ENCODE results near the gene FBXO45. TPM values are rescaled to one million over a fixed set of nuclear protein-coding genes. Genes with fewer than 3 reads are reported as not detected.

Gene FBXO45
- total RNA-seq, 1 donor from 2014 or later: 23.1 TPM

DNA sequence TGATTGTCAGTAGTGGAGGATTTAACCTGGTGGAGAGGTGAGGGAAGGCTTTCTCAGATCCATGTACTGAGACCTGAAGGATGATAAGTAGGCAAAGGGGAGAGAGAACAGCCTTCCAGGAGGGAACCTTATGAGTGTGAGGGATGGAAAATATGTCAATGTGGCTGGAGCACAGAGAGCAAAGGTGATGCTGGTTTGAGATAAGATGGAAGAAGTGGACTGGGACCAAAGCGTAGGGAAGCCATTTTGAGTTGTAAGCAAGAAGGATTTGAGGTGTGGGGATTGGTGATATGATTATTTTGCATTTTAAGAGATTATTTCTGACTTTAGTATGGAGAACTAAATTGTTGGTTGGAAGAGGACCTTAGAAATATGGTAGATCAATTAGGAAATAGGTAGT is 3.9 kb downstream of the FBXO45 start:
- Histone ChIP-seq H3F3A (ENCODE audit: low read depth) (no peaks in the 10 kb centered on the region), H4K20me1 (ENCODE audit: low read depth) (peaks cover 14% of the 10 kb centered on the region), H3K79me2 (ENCODE audit: low read depth) (peaks cover 88% of the 10 kb centered on the region), H3K9me3 (ENCODE audit: low read depth) (no peaks in the 10 kb centered on the region), H3K4me2 (no peak overlapping the region), H3K4me1 (peaks cover 11% of the 10 kb centered on the region), H3K9ac (no peak overlapping the region), H3K4me3 (no peak overlapping the region), H3K36me3 (no peaks in the 10 kb centered on the region), H3K27me3 (no peaks in the 10 kb centered on the region), H2AFZ (replicated peaks) (no peak overlapping the region), H3K27ac (no peak overlapping the region)
- TF ChIP-seq EZH2 (IDR thresholded peaks at IDR 0.05): no peak
- no peak for TF ChIP-seq EZH2phosphoT487 (IDR thresholded peaks at IDR 0.05)
- TF ChIP-seq, protein P1, sequence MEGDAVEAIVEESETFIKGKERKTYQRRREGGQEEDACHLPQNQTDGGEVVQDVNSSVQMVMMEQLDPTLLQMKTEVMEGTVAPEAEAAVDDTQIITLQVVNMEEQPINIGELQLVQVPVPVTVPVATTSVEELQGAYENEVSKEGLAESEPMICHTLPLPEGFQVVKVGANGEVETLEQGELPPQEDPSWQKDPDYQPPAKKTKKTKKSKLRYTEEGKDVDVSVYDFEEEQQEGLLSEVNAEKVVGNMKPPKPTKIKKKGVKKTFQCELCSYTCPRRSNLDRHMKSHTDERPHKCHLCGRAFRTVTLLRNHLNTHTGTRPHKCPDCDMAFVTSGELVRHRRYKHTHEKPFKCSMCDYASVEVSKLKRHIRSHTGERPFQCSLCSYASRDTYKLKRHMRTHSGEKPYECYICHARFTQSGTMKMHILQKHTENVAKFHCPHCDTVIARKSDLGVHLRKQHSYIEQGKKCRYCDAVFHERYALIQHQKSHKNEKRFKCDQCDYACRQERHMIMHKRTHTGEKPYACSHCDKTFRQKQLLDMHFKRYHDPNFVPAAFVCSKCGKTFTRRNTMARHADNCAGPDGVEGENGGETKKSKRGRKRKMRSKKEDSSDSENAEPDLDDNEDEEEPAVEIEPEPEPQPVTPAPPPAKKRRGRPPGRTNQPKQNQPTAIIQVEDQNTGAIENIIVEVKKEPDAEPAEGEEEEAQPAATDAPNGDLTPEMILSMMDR (IDR thresholded peaks at IDR 0.05): no peak
- no peak for DNase-seq (ENCODE audit: low spot score)
- Mint-ChIP-seq H3K4me3 (no peak overlapping the region), H3K36me3 (no peaks in the 10 kb centered on the region), H3K27me3 (ENCODE audit: insufficient read depth, low read depth) (no peaks in the 10 kb centered on the region), H3K9me3 (no peaks in the 10 kb centered on the region), H3K4me1 (peaks cover 17% of the 10 kb centered on the region), H3K27ac (no peak overlapping the region)

DNA sequence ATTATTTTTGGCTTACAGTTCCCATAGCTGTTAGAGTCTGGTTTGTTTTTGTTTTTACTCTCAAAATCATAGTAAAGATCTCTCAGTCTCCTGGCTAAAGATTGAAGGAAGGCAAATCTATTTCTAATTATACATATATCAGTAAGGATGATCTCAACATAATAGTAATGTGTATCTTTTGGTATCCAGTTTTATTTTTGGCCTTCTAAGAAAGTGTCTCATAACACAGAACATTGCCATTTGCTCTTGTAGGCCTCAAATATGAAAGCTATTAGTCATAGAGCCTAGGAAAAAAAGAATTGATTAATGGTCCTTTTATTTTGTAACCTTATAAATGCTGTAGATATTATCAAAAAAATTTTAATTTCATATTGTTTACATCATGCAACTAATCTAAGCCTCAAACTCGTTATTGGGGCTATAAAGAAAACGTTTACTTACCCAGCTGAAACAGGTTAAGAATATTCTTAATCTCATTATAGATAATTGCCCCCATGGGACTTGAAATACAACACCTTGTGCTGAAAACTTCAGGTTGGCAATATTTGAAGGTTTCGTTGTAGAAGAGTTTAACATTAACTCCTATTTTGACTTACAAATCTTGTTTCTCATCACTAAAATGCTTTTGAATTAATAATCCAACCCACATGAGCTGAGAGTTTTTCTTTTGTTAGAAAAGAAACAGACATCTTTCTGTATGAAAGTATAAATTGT is 16.7 kb downstream of the FBXO45 start:
- H2AFZ ChIP-seq (replicated peaks): no peak overlapping the region
- no peak for DNase-seq (ENCODE audit: low spot score)
- no peak overlapping the region for H3K4me2 ChIP-seq
- Mint-ChIP-seq H3K27me3 (ENCODE audit: insufficient read depth, low read depth) (peaks cover 3% of the 10 kb centered on the region), H3K27ac (no peak overlapping the region), H3K4me3 (no peak overlapping the region), H3K9me3 (no peaks in the 10 kb centered on the region), H3K4me1 (no peaks in the 10 kb centered on the region), H3K36me3 (peaks cover 17% of the 10 kb centered on the region)
- TF ChIP-seq EZH2 (IDR thresholded peaks at IDR 0.05) (no peak), EZH2phosphoT487 (IDR thresholded peaks at IDR 0.05) (no peak)
- TF ChIP-seq, protein P1 (IDR thresholded peaks at IDR 0.05): no peak
- H3F3A ChIP-seq (ENCODE audit: low read depth): no peaks in the 10 kb centered on the region
- no peaks in the 10 kb centered on the region for H3K9me3 ChIP-seq (ENCODE audit: low read depth)
- peak overlapping the region; percentile 15 for H3K9ac ChIP-seq
- no peak overlapping the region for H3K27ac ChIP-seq
- H3K36me3 ChIP-seq: peaks cover 11% of the 10 kb centered on the region
- no peaks in the 10 kb centered on the region for H4K20me1 ChIP-seq (ENCODE audit: low read depth)
- H3K4me3 ChIP-seq: no peak overlapping the region
- H3K79me2 ChIP-seq (ENCODE audit: low read depth): no peaks in the 10 kb centered on the region
- H3K27me3 ChIP-seq: no peaks in the 10 kb centered on the region
- H3K4me1 ChIP-seq: no peaks in the 10 kb centered on the region

DNA sequence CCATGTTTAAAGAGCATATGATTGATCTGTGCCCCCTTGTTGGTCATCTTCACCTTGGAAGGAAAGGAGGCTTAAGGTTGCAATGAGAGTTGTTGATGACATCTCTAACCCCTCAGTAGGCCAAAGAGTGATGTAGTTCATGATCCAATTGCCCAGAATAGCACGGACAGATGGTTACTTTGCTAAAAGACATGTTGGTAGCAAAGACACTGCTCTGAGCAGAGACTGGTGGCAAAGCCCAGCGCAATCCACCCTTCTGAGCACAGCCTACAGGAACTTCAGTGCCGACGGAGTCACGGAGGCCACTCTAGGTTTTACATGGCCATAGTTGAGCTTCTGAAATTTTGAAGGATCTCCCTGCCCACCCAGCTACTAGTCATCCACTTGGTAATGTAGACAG is 21.8 kb downstream of the FBXO45 start:
- H3K27ac ChIP-seq: no peak overlapping the region
- H3K36me3 Mint-ChIP-seq: peaks cover 3% of the 10 kb centered on the region
- peaks cover 2% of the 10 kb centered on the region for H3K27me3 Mint-ChIP-seq (ENCODE audit: insufficient read depth, low read depth)
- H2AFZ ChIP-seq (replicated peaks): no peak overlapping the region
- no peak overlapping the region for H3K4me2 ChIP-seq
- no peaks in the 10 kb centered on the region for H3K4me1 Mint-ChIP-seq
- H3K36me3 ChIP-seq: no peaks in the 10 kb centered on the region
- TF ChIP-seq EZH2phosphoT487 (IDR thresholded peaks at IDR 0.05) (no peak), EZH2 (IDR thresholded peaks at IDR 0.05) (no peak)
- TF ChIP-seq, protein P1 (IDR thresholded peaks at IDR 0.05): no peak
- no peak overlapping the region for H3K9ac ChIP-seq
- no peaks in the 10 kb centered on the region for H3K4me1 ChIP-seq
- H3K27ac Mint-ChIP-seq: no peak overlapping the region
- no peak overlapping the region for H3K4me3 ChIP-seq
- no peaks in the 10 kb centered on the region for H3K9me3 Mint-ChIP-seq
- H3K4me3 Mint-ChIP-seq: no peak overlapping the region
- no peaks in the 10 kb centered on the region for H3K79me2 ChIP-seq (ENCODE audit: low read depth)
- no peaks in the 10 kb centered on the region for H3K27me3 ChIP-seq
- H4K20me1 ChIP-seq (ENCODE audit: low read depth): no peaks in the 10 kb centered on the region
- DNase-seq (ENCODE audit: low spot score): no peak
- no peaks in the 10 kb centered on the region for H3F3A ChIP-seq (ENCODE audit: low read depth)
- H3K9me3 ChIP-seq (ENCODE audit: low read depth): no peaks in the 10 kb centered on the region
